Spleen (tissue), 11 donors: Measurements from ENCODE around the gene NRAP. TPM values are rescaled to one million over a fixed set of nuclear protein-coding genes. Genes with fewer than 3 reads are reported as not detected.
A peak's percentile ranks its signal among the peaks of the same experiment; 100 is the strongest.

Experiments used
- DNase-seq: peaks from one replicate; pipeline ENCODE4 v3.0.0-alpha.2; 2020
- H3K27ac ChIP-seq, 8 donors: fragments of 200-600 bp; sonication (generic) in 7 of 8; 1 replicate in 4 of 8; 2 replicates in 4 of 8; pipeline versions ENCODE4 v1.5.0 to v1.8.0; 2016 to 2021; ENCODE audit warnings: inconsistent platforms in 4 of 8, mild to moderate bottlenecking in 4 of 8, moderate library complexity in 1 of 8
- H3K27me3 ChIP-seq, 7 donors: fragments of 200-600 bp; sonication (generic) in 6 of 7; replicated peaks in 1 of 7; 1 replicate in 4 of 7; 2 replicates in 3 of 7; pipeline versions ENCODE4 v1.5.0 to v1.8.0; 2016 to 2021; ENCODE audit warnings: inconsistent platforms in 3 of 7, mild to moderate bottlenecking in 1 of 7
- H3K36me3 ChIP-seq, 6 donors: fragments of 200-600 bp; sonication (generic) in 5 of 6; 1 replicate in 4 of 6; 2 replicates in 2 of 6; pipeline versions ENCODE4 v1.5.0 to v1.8.0; 2016 to 2021; ENCODE audit warnings: inconsistent platforms in 2 of 6
- H3K4me1 ChIP-seq, 6 donors: fragments of 200-600 bp; sonication (generic) in 5 of 6; 1 replicate in 3 of 6; 2 replicates in 3 of 6; pipeline versions ENCODE4 v1.5.0 to v1.8.0; 2016 to 2021; ENCODE audit warnings: inconsistent platforms in 3 of 6
- H3K4me3 ChIP-seq, 8 donors: fragments of 200-600 bp; sonication (generic) in 7 of 8; 1 replicate in 4 of 8; 2 replicates in 4 of 8; pipeline versions ENCODE4 v1.5.0 to v1.8.0; 2016 to 2021; ENCODE audit warnings: inconsistent platforms in 4 of 8, mild to moderate bottlenecking in 4 of 8, moderate library complexity in 2 of 8
- H3K9me3 ChIP-seq, 8 donors: fragments of 200-600 bp; sonication (generic) in 7 of 8; 1 replicate in 4 of 8; 2 replicates in 4 of 8; pipeline versions ENCODE4 v1.5.0 to v1.8.0; 2016 to 2021; ENCODE audit warnings: inconsistent platforms in 4 of 8
- CTCF ChIP-seq, 11 experiments: fragments of 200-600 bp in 7 of 11; fragments of 450-650 bp in 4 of 11; sonication (generic) in 4 of 11; IDR thresholded peaks in 8 of 11; conservative IDR thresholded peaks in 3 of 11; 1 replicate in 7 of 11; 2 replicates in 4 of 11; pipeline versions ENCODE4 v1.4.0 to v1.8.0; 2016 to 2021; ENCODE audit warnings: antibody characterized with exemption in 11 of 11, inconsistent platforms in 4 of 11, mild to moderate bottlenecking in 1 of 11
- POLR2A ChIP-seq, 3 donors: fragments of 450-650 bp; IDR thresholded peaks; one replicate each; pipeline ENCODE4 v1.5.1; 2017; ENCODE audit warnings: antibody characterized with exemption in 3 of 3, mild to moderate bottlenecking in 1 of 3
- POLR2AphosphoS5 ChIP-seq, 3 donors: sonication (generic); formaldehyde crosslinking; IDR thresholded peaks; one replicate each; pipeline ENCODE4 v1.5.1; 2017; ENCODE audit warnings: antibody characterized with exemption in 3 of 3
- WGBS, 5 donors: extraction: QIAGEN DNeasy Blood & Tissue Kit in 3 of 5; methylation state at CpG; one replicate each; pipeline versions ENCODE4 v1.1.5 to v1.1.7; 2013 to 2018; 5-methylcytosine and 5-hydroxymethylcytosine counted together
- intact Hi-C: fragments of 100-400 bp; cut with DNase I; formaldehyde crosslinking; loops from one replicate; pipeline ENCODE4 v1.15.0; 2023; ENCODE audit warnings: low total_unique reads
- polyA plus RNA-seq, 3 donors: library from polyadenylated mRNA; stranded (reverse); fragments of 200-250 nt; gene quantifications; one replicate each; pipeline ENCODE4 v1.2.1, GENCODE V29; 2013
- total RNA-seq, 7 donors: library from RNA; depleted of rRNA in 3 of 7; stranded (reverse); fragments of >200 nt in 3 of 7; fragmentation: NEBNext Ultra II Directional in 4 of 7; extraction: Animal tissue kit (Norgen Biotek cat#: 25700) in 4 of 7; gene quantifications; one replicate each; pipeline versions ENCODE4 v1.1.0 to v1.2.1, GENCODE V29; 2016 to 2021
- donor health status: healthy with polysubstance abuse.
- donor health status: DM: no; HTN: no; CAD: no; lungs with moderate emphysema.
- donor health status: DM: no; HTN: no; CAD: no.
- donor health status: Bipolar disorder and iron deficiency.
- donor health status: healthy.
- donor health status: DM: no; HTN: no; CAD: no.
- donor health status: DM: yes; HTN: yes; CAD: no.

Gene NRAP
- total and polyA plus RNA-seq, 10 donors, result 0.03 to 0.13 (median 0.04) TPM; not detected in 6

GRCh38 chr10:113712024-113712423 is 48.2 kb upstream of the NRAP start:
- peaks cover 11 to 44% (median 18%) of the 10 kb centered on the region in 6 donors for H3K4me1 ChIP-seq
- H3K27me3 ChIP-seq, result no peaks in the 10 kb centered on the region
- no peak for DNase-seq
- TF ChIP-seq POLR2AphosphoS5 (IDR thresholded peaks at IDR 0.05) (no peak), POLR2A (IDR thresholded peaks at IDR 0.05) (no peak), CTCF (IDR thresholded peaks at IDR 0.05 in 8 of 11, conservative IDR thresholded peaks at IDR 0.05 in 3 of 11) (no peak)
- no peak overlapping the region for H3K4me3 ChIP-seq
- intact Hi-C loops, result no loop called here
- H3K9me3 ChIP-seq, result no peaks in the 10 kb centered on the region
- WGBS, 5 donors, result 93 to 97% (median 94%) methylated on average over 3 of the region's 3 CpGs
- H3K36me3 ChIP-seq, result peaks cover 0 to 50% (median 2%) of the 10 kb centered on the region in 6 donors
- H3K27ac ChIP-seq, result no peak overlapping the region

- intact Hi-C loops, result no loop called here
- Histone ChIP-seq H3K27ac (no peak overlapping the region), H3K36me3 (peaks cover 0 to 50% (median 2%) of the 10 kb centered on the region in 6 donors), H3K4me1 (peaks cover 11 to 45% (median 22%) of the 10 kb centered on the region in 6 donors), H3K27me3 (no peaks in the 10 kb centered on the region), H3K9me3 (no peaks in the 10 kb centered on the region), H3K4me3 (no peak overlapping the region)
- 71 to 91% (median 80%) methylated on average over 2 of the region's 2 CpGs for WGBS, 5 donors
- no peak for DNase-seq
- no peak for TF ChIP-seq CTCF (IDR thresholded peaks at IDR 0.05 in 8 of 11, conservative IDR thresholded peaks at IDR 0.05 in 3 of 11)
- TF ChIP-seq POLR2A (IDR thresholded peaks at IDR 0.05), result no peak
- no peak for TF ChIP-seq POLR2AphosphoS5 (IDR thresholded peaks at IDR 0.05)
Measured at GRCh38 chr10:113711142-113711541, 47.3 kb upstream of the NRAP start.

GRCh38 chr10:113709221-113709838 is 45.5 kb upstream of the NRAP start:
- H3K9me3 ChIP-seq, result no peaks in the 10 kb centered on the region
- no peak overlapping the region for H3K4me3 ChIP-seq
- peak overlapping the region in 1 of 8 donors; percentile 15 for H3K27ac ChIP-seq
- no peaks in the 10 kb centered on the region for H3K27me3 ChIP-seq
- intact Hi-C loops, result no loop called here
- WGBS, 5 donors, result 52 to 78% (median 62%) methylated on average over 8 of the region's 8 CpGs
- DNase-seq, result no peak
- TF ChIP-seq POLR2AphosphoS5 (IDR thresholded peaks at IDR 0.05), result no peak
- no peak for TF ChIP-seq POLR2A (IDR thresholded peaks at IDR 0.05)
- no peak for TF ChIP-seq CTCF (IDR thresholded peaks at IDR 0.05 in 8 of 11, conservative IDR thresholded peaks at IDR 0.05 in 3 of 11)
- H3K36me3 ChIP-seq, result peaks cover 0 to 35% (median 0%) of the 10 kb centered on the region in 6 donors
- peaks cover 11 to 51% (median 22%) of the 10 kb centered on the region in 6 donors for H3K4me1 ChIP-seq

GRCh38 chr10:113708640-113709039 is 44.8 kb upstream of the NRAP start:
- Histone ChIP-seq H3K27ac (no peak overlapping the region), H3K4me1 (peaks cover 11 to 51% (median 22%) of the 10 kb centered on the region in 6 donors), H3K36me3 (peaks cover 0 to 36% (median 0%) of the 10 kb centered on the region in 6 donors), H3K4me3 (no peak overlapping the region), H3K27me3 (no peaks in the 10 kb centered on the region), H3K9me3 (no peaks in the 10 kb centered on the region)
- intact Hi-C loops, result no loop called here
- no peak for DNase-seq
- 72 to 80% (median 77%) methylated on average over 6 of the region's 6 CpGs for WGBS, 5 donors
- no peak for TF ChIP-seq CTCF (IDR thresholded peaks at IDR 0.05 in 8 of 11, conservative IDR thresholded peaks at IDR 0.05 in 3 of 11)
- no peak for TF ChIP-seq POLR2AphosphoS5 (IDR thresholded peaks at IDR 0.05)
- TF ChIP-seq POLR2A (IDR thresholded peaks at IDR 0.05), result no peak
